LNCaP clone FGC (cell line): ENCODE results near the gene ITGA11.

Experiments used
- DNase-seq: peaks from one replicate; pipeline ENCODE4 v3.0.0-alpha.2; 2011; ENCODE audit warnings: low read depth
- H3K4me3 ChIP-seq: 2 replicates; pipeline ENCODE4 v1.5.1; 2011; ENCODE audit warnings: mild to moderate bottlenecking, low read depth, low read length, control low read depth
- TF ChIP-seq, protein P1 (sequence below): IDR thresholded peaks from 2 replicates; pipeline ENCODE4 v1.5.1; 2012; ENCODE audit warnings: mild to moderate bottlenecking; ENCODE audit not compliant: control insufficient read depth, insufficient read depth; ENCODE audit errors: extremely low read depth

Gene ITGA11

GRCh38 chr15:68326711-68327354 is 105.1 kb downstream of the ITGA11 start:
- DNase-seq = no peak
- TF ChIP-seq, protein P1, sequence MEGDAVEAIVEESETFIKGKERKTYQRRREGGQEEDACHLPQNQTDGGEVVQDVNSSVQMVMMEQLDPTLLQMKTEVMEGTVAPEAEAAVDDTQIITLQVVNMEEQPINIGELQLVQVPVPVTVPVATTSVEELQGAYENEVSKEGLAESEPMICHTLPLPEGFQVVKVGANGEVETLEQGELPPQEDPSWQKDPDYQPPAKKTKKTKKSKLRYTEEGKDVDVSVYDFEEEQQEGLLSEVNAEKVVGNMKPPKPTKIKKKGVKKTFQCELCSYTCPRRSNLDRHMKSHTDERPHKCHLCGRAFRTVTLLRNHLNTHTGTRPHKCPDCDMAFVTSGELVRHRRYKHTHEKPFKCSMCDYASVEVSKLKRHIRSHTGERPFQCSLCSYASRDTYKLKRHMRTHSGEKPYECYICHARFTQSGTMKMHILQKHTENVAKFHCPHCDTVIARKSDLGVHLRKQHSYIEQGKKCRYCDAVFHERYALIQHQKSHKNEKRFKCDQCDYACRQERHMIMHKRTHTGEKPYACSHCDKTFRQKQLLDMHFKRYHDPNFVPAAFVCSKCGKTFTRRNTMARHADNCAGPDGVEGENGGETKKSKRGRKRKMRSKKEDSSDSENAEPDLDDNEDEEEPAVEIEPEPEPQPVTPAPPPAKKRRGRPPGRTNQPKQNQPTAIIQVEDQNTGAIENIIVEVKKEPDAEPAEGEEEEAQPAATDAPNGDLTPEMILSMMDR = no peak
- no peak overlapping the region for H3K4me3 ChIP-seq

GRCh38 chr15:68325726-68326125 is 106.2 kb downstream of the ITGA11 start:
- TF ChIP-seq, protein P1 = no peak
- no peak overlapping the region for H3K4me3 ChIP-seq
- DNase-seq = no peak

- DNase-seq = no peak
- no peak overlapping the region for H3K4me3 ChIP-seq
- TF ChIP-seq, protein P1 = no peak
These were observed 109.2 kb downstream of the ITGA11 start for GRCh38 chr15:68322796-68323195.

DNA sequence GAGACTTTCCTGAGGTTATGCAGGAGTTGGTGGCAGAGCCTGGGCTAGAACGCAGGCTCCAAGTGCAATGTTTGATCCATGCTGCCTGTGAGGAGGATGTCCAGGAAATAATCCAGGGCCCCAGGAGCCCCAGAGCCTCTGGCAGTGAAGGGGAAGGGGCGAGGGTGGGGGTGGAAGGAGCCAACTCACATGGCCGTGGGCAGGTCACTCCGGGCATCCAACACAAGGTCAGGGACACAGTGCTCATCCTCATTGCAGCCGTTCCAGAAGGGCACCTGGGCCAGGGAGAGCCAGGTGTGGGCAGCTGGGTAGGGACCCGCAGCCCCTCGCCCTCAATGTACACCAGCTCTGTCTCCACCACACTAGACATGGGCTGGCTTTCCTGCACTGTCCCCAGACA is 110.7 kb downstream of the ITGA11 start:
- TF ChIP-seq, protein P1 = no peak
- H3K4me3 ChIP-seq = no peak overlapping the region
- DNase-seq = no peak

DNA sequence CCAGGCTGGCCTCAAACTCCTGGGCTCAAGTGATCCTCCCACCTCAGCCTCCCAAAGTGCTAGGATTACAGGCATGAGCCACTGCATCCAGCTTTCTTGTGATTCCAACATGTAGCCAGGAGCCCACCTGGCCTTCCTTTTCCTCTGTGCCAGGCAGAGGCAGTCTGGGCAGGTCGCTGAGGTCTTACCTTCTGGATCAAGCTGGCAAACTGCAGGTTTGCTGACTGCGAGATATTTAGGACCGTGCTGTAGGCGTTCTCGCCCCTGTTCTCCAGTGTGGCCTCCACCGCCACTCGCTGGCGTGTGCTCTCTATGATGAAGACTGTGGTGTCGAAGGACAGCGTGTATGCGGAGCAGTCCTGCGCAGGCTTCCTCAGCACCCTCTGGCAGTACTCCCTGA is 112.0 kb downstream of the ITGA11 start:
- no peak overlapping the region for H3K4me3 ChIP-seq
- TF ChIP-seq, protein P1 = no peak
- DNase-seq = no peak

- TF ChIP-seq, protein P1 = no peak
- DNase-seq = no peak
- H3K4me3 ChIP-seq = no peak overlapping the region
These were observed 112.7 kb downstream of the ITGA11 start for GRCh38 chr15:68318931-68319909.
